Colonic mucosa (tissue), 4 donors: ENCODE data around the gene TNFSF13. TPM values are rescaled to one million over a fixed set of nuclear protein-coding genes. Genes with fewer than 3 reads are reported as not detected.

Source experiments
- DNase-seq: peaks from one replicate; pipeline ENCODE4 v3.0.0-alpha.2; 2020
- H3K27ac ChIP-seq: fragments of 200-600 bp; one replicate; pipeline ENCODE4 v1.8.0; 2021
- H3K27me3 ChIP-seq: fragments of 200-600 bp; one replicate; pipeline ENCODE4 v1.8.0; 2021
- H3K36me3 ChIP-seq: fragments of 200-600 bp; one replicate; pipeline ENCODE4 v1.8.0; 2021
- H3K4me1 ChIP-seq: fragments of 200-600 bp; one replicate; pipeline ENCODE4 v1.8.0; 2021; ENCODE audit warnings: mild to moderate bottlenecking
- H3K4me3 ChIP-seq: fragments of 200-600 bp; one replicate; pipeline ENCODE4 v1.8.0; 2021
- H3K9ac ChIP-seq, 2 donors: one replicate each; pipeline ENCODE4 v1.7.0; 2013; ENCODE audit warnings: control low read depth in 2 of 2, low read depth in 2 of 2, low read length in 2 of 2
- H3K9me3 ChIP-seq: fragments of 200-600 bp; one replicate; pipeline ENCODE4 v1.8.0; 2021
- CTCF ChIP-seq: fragments of 200-600 bp; IDR thresholded peaks from one replicate; pipeline ENCODE4 v1.8.0; 2022; ENCODE audit warnings: antibody characterized with exemption, mild to moderate bottlenecking
- intact Hi-C: fragments of 100-400 bp; cut with DNase I; formaldehyde crosslinking; loops from one replicate; pipeline ENCODE4 v1.14.1; 2022
- total RNA-seq, 2 donors: library from RNA; stranded (reverse); fragmentation: NEBNext Ultra II Directional in 1 of 2; extraction: Animal tissue kit (Norgen Biotek cat#: 25700) in 1 of 2; gene quantifications; one replicate each; pipeline ENCODE4 v1.2.1, GENCODE V29; 2021
- donor health status: healthy.
- donor health status: DM: no; HTN: no; CAD: no.
- donor health status: DM: no; HTN: no; CAD: no.

Gene TNFSF13
- total RNA-seq, 2 donors from 2014 or later = 67.5 to 125 TPM

- H3K27ac ChIP-seq = no peak overlapping the region
- no peak overlapping the region for H3K9ac ChIP-seq
Measured at GRCh38 chr17:7587420-7588151, 29.0 kb downstream of the TNFSF13 start.

GRCh38 chr17:7588553-7589203 lies 30.1 kb downstream of the TNFSF13 start:
- Histone ChIP-seq H3K4me3 (peak overlapping the region; percentile 28), H3K9ac (peak overlapping the region in 1 of 2 donors; percentile 12), H3K9me3 (no peaks in the 10 kb centered on the region), H3K4me1 (peaks cover 3% of the 10 kb centered on the region), H3K27ac (no peak overlapping the region), H3K27me3 (no peaks in the 10 kb centered on the region), H3K36me3 (peaks cover 24% of the 10 kb centered on the region)
- no peak for TF ChIP-seq CTCF
- no peak for DNase-seq
- intact Hi-C loops = loop anchor here (10.0 kb wide), 1 partner anchor 154 kb away; the partner anchor contains the start of genes FGF11 and TMEM102

More at GRCh38 chr17:7587420-7588151, 29.0 kb downstream of the TNFSF13 start:
- peaks cover 13% of the 10 kb centered on the region for H3K36me3 ChIP-seq
- intact Hi-C loops = loop anchor here (10.0 kb wide), 1 partner anchor 153 kb away; the partner anchor contains the start of genes FGF11 and TMEM102
- H3K9me3 ChIP-seq = no peaks in the 10 kb centered on the region
- TF ChIP-seq CTCF = no peak
- no peak overlapping the region for H3K4me3 ChIP-seq
- DNase-seq = no peak
- H3K4me1 ChIP-seq = peaks cover 7% of the 10 kb centered on the region
- H3K27me3 ChIP-seq = no peaks in the 10 kb centered on the region

GRCh38 chr17:7589204-7589868 lies 30.8 kb downstream of the TNFSF13 start:
- Histone ChIP-seq H3K9me3 (no peaks in the 10 kb centered on the region), H3K27me3 (no peaks in the 10 kb centered on the region), H3K36me3 (peaks cover 31% of the 10 kb centered on the region), H3K4me3 (peak overlapping the region; percentile 28), H3K4me1 (peaks cover 3% of the 10 kb centered on the region), H3K9ac (peak overlapping the region in 1 of 2 donors; percentile 46), H3K27ac (no peak overlapping the region)
- DNase-seq = peak; percentile 82
- TF ChIP-seq CTCF = peak; percentile 73
- intact Hi-C loops = loop anchor here (10.0 kb wide), 1 partner anchor 155 kb away; the partner anchor contains the start of genes FGF11 and TMEM102

GRCh38 chr17:7589891-7590691 lies 31.5 kb downstream of the TNFSF13 start, which contains the start of gene SOX15:
Gene SOX15, minus strand, starts transcription at chr17:7590094. Its CDS starts 418 bp downstream, at chr17:7589676.
- no peaks in the 10 kb centered on the region for H3K9me3 ChIP-seq
- H3K9ac ChIP-seq = peak within 1 kb of the TSS in 1 of 2 donors; percentile 46
- DNase-seq = peak; percentile 42
- peaks cover 3% of the 10 kb centered on the region for H3K4me1 ChIP-seq
- H3K27ac ChIP-seq = no peak within 1 kb of the TSS
- H3K27me3 ChIP-seq = no peaks in the 10 kb centered on the region
- H3K36me3 ChIP-seq = peaks cover 38% of the 10 kb centered on the region
- no peak for TF ChIP-seq CTCF
- intact Hi-C loops = loop anchor here (10.0 kb wide), 1 partner anchor 155 kb away; the partner anchor contains the start of genes FGF11 and TMEM102
- H3K4me3 ChIP-seq = peak within 1 kb of the TSS; percentile 28
